HEK293 (cell line): ENCODE data around the gene AQR.

Source experiments
- AEBP2 ChIP-seq: fragments of 450-650 bp; formaldehyde crosslinking; IDR thresholded peaks from 2 replicates; pipeline ENCODE4 v1.5.1; 2016; ENCODE audit warnings: missing biosample characterization, missing genetic modification characterization, borderline replicate concordance
- FEZF1 ChIP-seq: fragments of 450-650 bp; formaldehyde crosslinking; IDR thresholded peaks from 2 replicates; pipeline ENCODE4 v1.5.1; 2016; ENCODE audit warnings: missing biosample characterization, missing genetic modification characterization
- GFI1B ChIP-seq: fragments of 450-650 bp; formaldehyde crosslinking; IDR thresholded peaks from 2 replicates; pipeline ENCODE4 v1.5.1; 2016; ENCODE audit warnings: missing biosample characterization, missing genetic modification characterization
- INSM2 ChIP-seq: fragments of 450-650 bp; formaldehyde crosslinking; IDR thresholded peaks from 2 replicates; pipeline ENCODE4 v1.5.1; 2016; ENCODE audit warnings: missing biosample characterization, missing genetic modification characterization
- KLF8 ChIP-seq: fragments of 450-650 bp; formaldehyde crosslinking; IDR thresholded peaks from 2 replicates; pipeline ENCODE4 v1.5.1; 2016; ENCODE audit warnings: missing biosample characterization, missing genetic modification characterization
- PRDM6 ChIP-seq: fragments of 450-650 bp; formaldehyde crosslinking; IDR thresholded peaks from 2 replicates; pipeline ENCODE4 v1.5.1; 2017; ENCODE audit warnings: missing biosample characterization, missing genetic modification characterization
- WT1 ChIP-seq: fragments of 450-650 bp; formaldehyde crosslinking; IDR thresholded peaks from 2 replicates; pipeline ENCODE4 v1.5.1; 2016; ENCODE audit warnings: missing biosample characterization, missing genetic modification characterization
- ZBTB10 ChIP-seq: fragments of 450-650 bp; formaldehyde crosslinking; IDR thresholded peaks from 2 replicates; pipeline ENCODE4 v1.5.1; 2016; ENCODE audit warnings: missing biosample characterization, missing genetic modification characterization
- ZBTB17 ChIP-seq: fragments of 450-650 bp; formaldehyde crosslinking; IDR thresholded peaks from 2 replicates; pipeline ENCODE4 v1.5.1; 2016; ENCODE audit warnings: missing biosample characterization, missing genetic modification characterization
- ZIC2 ChIP-seq: fragments of 450-650 bp; formaldehyde crosslinking; IDR thresholded peaks from 2 replicates; pipeline ENCODE4 v1.5.1; 2016; ENCODE audit warnings: missing biosample characterization, missing genetic modification characterization
- ZNF184 ChIP-seq: fragments of 450-650 bp; IDR thresholded peaks from 2 replicates; pipeline ENCODE4 v1.5.1; 2018; ENCODE audit warnings: missing biosample characterization, mild to moderate bottlenecking, missing genetic modification characterization
- ZNF23 ChIP-seq: fragments of 450-650 bp; formaldehyde crosslinking; IDR thresholded peaks from 2 replicates; pipeline ENCODE4 v1.5.1; 2016; ENCODE audit warnings: missing biosample characterization, missing genetic modification characterization, borderline replicate concordance
- ZNF366 ChIP-seq: fragments of 450-650 bp; formaldehyde crosslinking; conservative IDR thresholded peaks from 2 replicates; pipeline ENCODE4 v1.5.1; 2016; ENCODE audit warnings: missing biosample characterization, missing genetic modification characterization
- ZNF391 ChIP-seq: fragments of 450-650 bp; formaldehyde crosslinking; IDR thresholded peaks from 2 replicates; pipeline ENCODE4 v1.5.1; 2016; ENCODE audit warnings: low read depth, missing biosample characterization, missing genetic modification characterization, borderline replicate concordance
- ZNF394 ChIP-seq: fragments of 450-650 bp; formaldehyde crosslinking; IDR thresholded peaks from 2 replicates; pipeline ENCODE4 v1.5.1; 2016; ENCODE audit warnings: missing biosample characterization, missing genetic modification characterization, mild to moderate bottlenecking, moderate library complexity, borderline replicate concordance
- ZNF449 ChIP-seq: fragments of 450-650 bp; formaldehyde crosslinking; IDR thresholded peaks from 2 replicates; pipeline ENCODE4 v1.5.1; 2017; ENCODE audit warnings: missing biosample characterization, mild to moderate bottlenecking, missing genetic modification characterization, moderate library complexity
- ZNF549 ChIP-seq: fragments of 450-650 bp; IDR thresholded peaks from 2 replicates; pipeline ENCODE4 v1.5.1; 2018; ENCODE audit warnings: missing biosample characterization, missing genetic modification characterization, mild to moderate bottlenecking, inconsistent platforms, moderate library complexity
- ZNF560 ChIP-seq: fragments of 450-650 bp; formaldehyde crosslinking; IDR thresholded peaks from 2 replicates; pipeline ENCODE4 v1.5.1; 2017; ENCODE audit warnings: missing biosample characterization, missing genetic modification characterization, borderline replicate concordance
- ZNF580 ChIP-seq: fragments of 450-650 bp; formaldehyde crosslinking; IDR thresholded peaks from 2 replicates; pipeline ENCODE4 v1.5.1; 2016; ENCODE audit warnings: missing biosample characterization, missing genetic modification characterization
- ZNF629 ChIP-seq: fragments of 450-650 bp; formaldehyde crosslinking; IDR thresholded peaks from 2 replicates; pipeline ENCODE4 v1.5.1; 2017; ENCODE audit warnings: missing biosample characterization, missing genetic modification characterization
- ZNF677 ChIP-seq: fragments of 450-650 bp; IDR thresholded peaks from 2 replicates; pipeline ENCODE4 v1.5.0; 2018; ENCODE audit warnings: missing biosample characterization, mild to moderate bottlenecking, missing genetic modification characterization, moderate library complexity
- ZNF704 ChIP-seq: fragments of 450-650 bp; formaldehyde crosslinking; IDR thresholded peaks from 2 replicates; pipeline ENCODE4 v1.5.1; 2016; ENCODE audit warnings: missing biosample characterization, missing genetic modification characterization
- ZSCAN16 ChIP-seq: fragments of 450-650 bp; formaldehyde crosslinking; IDR thresholded peaks from 2 replicates; pipeline ENCODE4 v1.5.1; 2016; ENCODE audit warnings: missing biosample characterization, missing genetic modification characterization
- ZSCAN23 ChIP-seq: fragments of 450-650 bp; formaldehyde crosslinking; IDR thresholded peaks from 2 replicates; pipeline ENCODE4 v1.5.1; 2016; ENCODE audit warnings: missing biosample characterization, missing genetic modification characterization
- ZSCAN5A ChIP-seq: fragments of 450-650 bp; formaldehyde crosslinking; IDR thresholded peaks from 2 replicates; pipeline ENCODE4 v1.5.1; 2016; ENCODE audit warnings: missing biosample characterization, missing genetic modification characterization
- ZXDB ChIP-seq: fragments of 450-650 bp; formaldehyde crosslinking; IDR thresholded peaks from 2 replicates; pipeline ENCODE4 v1.5.1; 2016; ENCODE audit warnings: missing biosample characterization, missing genetic modification characterization

The AQR gene

GRCh38 chr15:34942363-34942762 is 27.2 kb downstream of the AQR start (continued):
- TF ChIP-seq ZNF580 (tag by site-specific recombination) (0 out of 2 replicates have a peak, but pooled peaks have one; percentile 24), ZNF23 (no peak), ZSCAN5A (no peak), FEZF1 (peak; percentile 97), ZBTB10 (tag by site-specific recombination) (no peak), ZNF549 (tag by site-specific recombination) (0 out of 2 replicates have a peak, but pooled peaks have one; percentile 24), ZBTB17 (peak; percentile 64), ZSCAN23 (tag by site-specific recombination) (0 out of 2 replicates have a peak, but pooled peaks have one; percentile 51), ZNF366 (tag by site-specific recombination) (peak; percentile 84), ZIC2 (tag by site-specific recombination) (no peak), ZNF449 (tag by site-specific recombination) (no peak), ZXDB (tag by site-specific recombination) (peak; percentile 90), AEBP2 (no peak), ZNF394 (tag by site-specific recombination) (0 out of 2 replicates have a peak, but pooled peaks have one; percentile 25), INSM2 (tag by site-specific recombination) (peak; percentile 78), PRDM6 (tag by site-specific recombination) (peak; percentile 60), ZNF629 (tag by site-specific recombination) (peak; percentile 87), ZNF391 (tag by site-specific recombination) (peak; percentile 41; the same call in 1 of the 2 replicates), ZNF184 (tag by site-specific recombination) (peak; percentile 75; the same call in 1 of the 2 replicates), KLF8 (peak; percentile 66; the same call in 1 of the 2 replicates), ZSCAN16 (tag by site-specific recombination) (no peak), ZNF677 (no peak), GFI1B (tag by site-specific recombination) (no peak), ZNF704 (no peak), ZNF560 (tag by site-specific recombination) (no peak), WT1 (tag by site-specific recombination) (peak; percentile 48; the same call in 1 of the 2 replicates)
